Measurements from ENCODE around the gene LGALS3BP.

DNA sequence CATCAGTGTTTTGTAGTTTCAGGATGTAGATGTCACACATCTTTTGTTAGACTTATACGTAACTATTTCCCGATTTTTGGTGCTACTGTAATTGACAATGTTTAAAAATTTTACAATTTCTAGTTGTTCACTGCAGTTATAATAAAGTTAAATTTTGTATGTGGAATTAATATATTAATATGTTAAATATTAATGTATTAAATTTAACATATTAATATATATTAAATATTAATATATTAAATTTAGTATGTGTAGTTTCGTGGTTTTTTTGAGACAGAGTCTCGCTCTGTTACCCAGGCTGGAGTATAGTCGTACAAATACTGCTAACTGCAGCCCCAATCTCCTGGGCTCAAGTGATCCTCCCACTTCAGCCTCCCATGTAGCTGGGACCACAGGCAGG is 5.7 kb upstream of the LGALS3BP start:
- no peak for TF ChIP-seq EZH2 (IDR thresholded peaks at IDR 0.05; ENCODE audit: borderline replicate concordance, low read length)
- TF ChIP-seq, protein P1, sequence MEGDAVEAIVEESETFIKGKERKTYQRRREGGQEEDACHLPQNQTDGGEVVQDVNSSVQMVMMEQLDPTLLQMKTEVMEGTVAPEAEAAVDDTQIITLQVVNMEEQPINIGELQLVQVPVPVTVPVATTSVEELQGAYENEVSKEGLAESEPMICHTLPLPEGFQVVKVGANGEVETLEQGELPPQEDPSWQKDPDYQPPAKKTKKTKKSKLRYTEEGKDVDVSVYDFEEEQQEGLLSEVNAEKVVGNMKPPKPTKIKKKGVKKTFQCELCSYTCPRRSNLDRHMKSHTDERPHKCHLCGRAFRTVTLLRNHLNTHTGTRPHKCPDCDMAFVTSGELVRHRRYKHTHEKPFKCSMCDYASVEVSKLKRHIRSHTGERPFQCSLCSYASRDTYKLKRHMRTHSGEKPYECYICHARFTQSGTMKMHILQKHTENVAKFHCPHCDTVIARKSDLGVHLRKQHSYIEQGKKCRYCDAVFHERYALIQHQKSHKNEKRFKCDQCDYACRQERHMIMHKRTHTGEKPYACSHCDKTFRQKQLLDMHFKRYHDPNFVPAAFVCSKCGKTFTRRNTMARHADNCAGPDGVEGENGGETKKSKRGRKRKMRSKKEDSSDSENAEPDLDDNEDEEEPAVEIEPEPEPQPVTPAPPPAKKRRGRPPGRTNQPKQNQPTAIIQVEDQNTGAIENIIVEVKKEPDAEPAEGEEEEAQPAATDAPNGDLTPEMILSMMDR (conservative IDR thresholded peaks at IDR 0.05 in 1 of 2, IDR thresholded peaks at IDR 0.05 in 1 of 2; ENCODE audit: extremely low read depth in 1 of 2, insufficient read depth in 1 of 2, low read depth in 1 of 2, low read length in 2 of 2), result no peak
